Fibroblast of skin of right quadriceps (primary cell): ENCODE data around the gene SCAF8.

Experiments used
- DNase-seq: peaks from one replicate; pipeline ENCODE4 v3.0.0-alpha.2; 2013

Gene SCAF8

DNA sequence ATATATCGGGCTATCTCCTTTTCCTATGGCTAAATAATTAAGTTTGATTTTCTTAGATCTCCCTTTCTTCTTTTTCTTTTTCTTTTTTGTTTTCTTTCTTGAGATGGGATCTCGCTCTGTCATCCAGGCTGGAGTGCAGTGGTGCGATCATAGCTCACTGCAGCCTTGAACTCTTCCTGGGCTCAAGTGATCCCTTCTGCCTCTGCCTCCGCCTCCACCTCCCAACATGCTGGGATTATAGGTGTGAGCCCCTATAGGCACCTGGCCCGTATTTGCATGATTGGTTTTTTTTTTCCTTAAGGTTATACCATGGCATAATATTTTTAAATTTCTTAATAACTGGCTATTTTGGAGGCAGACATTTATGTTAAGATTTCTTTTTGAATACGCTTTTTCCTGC, 106.3 kb downstream of the SCAF8 start:
- DNase-seq, result no peak

GRCh38 chr6:154840363-154840762, 107.1 kb downstream of the SCAF8 start:
- no peak for DNase-seq

DNA sequence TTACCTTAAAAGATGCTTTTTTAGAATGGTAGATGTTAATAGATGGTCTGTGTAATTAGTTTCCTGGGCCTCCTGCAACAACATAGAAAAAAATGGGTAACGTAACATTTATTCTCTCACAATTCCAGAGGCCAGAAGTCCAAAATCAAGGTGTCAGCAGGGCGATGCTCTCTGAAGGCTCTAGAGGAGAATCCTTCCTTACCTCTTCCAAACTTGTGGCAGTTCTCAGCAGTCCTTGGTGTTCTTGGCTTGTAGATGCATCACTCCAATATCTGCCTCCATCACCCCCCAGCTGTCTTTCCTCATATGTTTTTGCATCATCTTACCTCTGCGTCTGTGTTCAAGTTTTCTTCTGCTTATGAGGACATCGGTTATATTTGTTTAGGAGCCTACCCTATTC, 107.9 kb downstream of the SCAF8 start:
- no peak for DNase-seq

DNA sequence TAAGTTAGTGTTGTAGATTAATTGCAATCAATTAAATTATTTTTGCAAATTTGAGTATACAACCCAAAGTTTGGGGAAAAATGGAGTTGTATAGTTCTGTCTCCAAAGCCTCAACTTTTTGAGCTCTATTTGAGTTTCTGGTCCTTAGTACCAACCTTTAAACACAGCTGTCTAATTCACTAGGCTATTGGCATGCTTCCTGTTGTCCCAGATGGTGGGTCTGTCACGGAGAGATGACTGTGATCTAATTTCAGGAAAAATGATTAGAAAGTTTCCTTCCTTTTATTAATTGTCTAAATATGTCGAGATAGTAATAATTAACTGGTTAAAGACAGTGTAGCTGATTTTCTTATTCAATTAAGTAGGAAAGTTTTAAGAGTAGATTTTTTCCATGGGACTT, 109.6 kb downstream of the SCAF8 start:
- no peak for DNase-seq

- no peak for DNase-seq
Measured at GRCh38 chr6:154847318-154847717, 114.1 kb downstream of the SCAF8 start.

GRCh38 chr6:154848580-154848979, 115.4 kb downstream of the SCAF8 start:
- no peak for DNase-seq

DNA sequence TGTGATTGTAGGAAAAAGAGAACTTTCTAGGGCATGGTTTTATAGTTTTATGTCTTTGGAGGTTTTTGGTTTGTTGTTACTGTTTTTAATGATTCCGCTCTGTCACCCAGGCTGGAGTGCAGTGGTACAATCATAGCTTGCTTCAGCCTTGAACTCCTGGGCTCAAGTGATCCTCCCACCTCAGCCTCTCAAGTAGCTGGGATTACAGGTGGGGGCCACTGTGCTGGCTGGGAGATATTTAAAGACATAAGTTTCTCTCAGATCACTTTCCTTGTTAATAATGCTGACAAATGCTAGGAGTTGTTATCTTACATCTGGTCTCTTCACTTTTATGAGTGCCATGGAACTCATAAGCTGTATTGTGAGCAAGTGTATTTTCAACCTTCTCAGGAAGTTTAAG, 116.3 kb downstream of the SCAF8 start:
- no peak for DNase-seq

DNA sequence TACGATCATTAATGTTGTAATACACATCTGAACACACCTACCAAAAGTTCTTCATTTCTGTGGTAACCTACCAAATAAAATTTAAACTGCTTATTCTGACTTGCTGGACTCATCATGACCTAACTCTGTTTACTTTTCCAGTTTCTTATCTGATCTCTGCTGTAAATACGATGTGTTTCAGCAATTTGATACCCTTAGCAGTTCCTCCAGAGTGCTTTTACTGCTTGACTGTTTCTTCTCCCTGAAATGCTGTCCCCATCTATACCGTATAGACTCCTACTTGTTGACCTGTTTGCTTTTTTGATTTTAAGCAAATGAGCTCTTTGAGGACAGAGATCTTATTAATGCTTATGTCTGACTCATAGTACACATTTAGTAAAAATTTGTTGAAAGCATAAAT, 119.5 kb downstream of the SCAF8 start:
- DNase-seq, result no peak

DNA sequence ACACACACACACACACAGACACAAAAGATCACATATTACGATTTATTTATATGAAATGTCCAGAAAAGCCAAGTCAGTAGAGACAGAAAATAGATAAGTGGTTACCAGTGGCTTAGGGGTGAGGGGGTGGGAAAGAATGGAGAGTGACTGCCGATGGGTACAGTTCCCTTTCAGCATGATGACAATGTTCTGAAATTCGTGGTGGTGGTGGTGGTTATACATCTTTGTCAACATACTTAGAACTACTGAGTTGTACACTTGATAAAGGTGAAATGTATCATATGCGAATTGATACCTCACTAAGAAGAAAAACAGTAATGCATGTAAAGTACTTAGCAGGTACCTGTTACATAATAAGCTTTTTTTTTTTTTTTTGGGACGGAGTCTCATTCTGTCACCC, 124.3 kb downstream of the SCAF8 start:
- no peak for DNase-seq

GRCh38 chr6:154861825-154862224, 128.6 kb downstream of the SCAF8 start:
- no peak for DNase-seq

DNA sequence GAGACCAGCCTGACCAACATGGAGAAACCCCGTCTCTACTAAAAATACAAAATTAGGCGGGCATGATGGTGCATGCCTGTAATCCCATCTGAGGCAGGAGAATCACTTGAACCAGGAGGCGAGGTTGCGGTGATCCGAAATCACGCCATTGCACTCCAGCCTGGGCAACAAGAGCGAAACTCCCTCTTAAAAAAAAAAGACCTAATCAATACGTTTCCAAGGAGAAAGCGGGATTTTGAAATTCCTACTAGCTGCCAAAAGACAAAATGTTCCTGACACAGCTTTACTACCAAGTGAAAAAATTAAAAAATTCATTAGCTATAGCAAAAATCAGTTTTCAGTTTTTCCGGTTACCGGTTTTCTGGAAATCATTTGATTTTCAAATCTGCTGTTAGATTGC, 129.3 kb downstream of the SCAF8 start:
- DNase-seq, result no peak

GRCh38 chr6:154864066-154864430, 130.8 kb downstream of the SCAF8 start:
- no peak for DNase-seq

DNA sequence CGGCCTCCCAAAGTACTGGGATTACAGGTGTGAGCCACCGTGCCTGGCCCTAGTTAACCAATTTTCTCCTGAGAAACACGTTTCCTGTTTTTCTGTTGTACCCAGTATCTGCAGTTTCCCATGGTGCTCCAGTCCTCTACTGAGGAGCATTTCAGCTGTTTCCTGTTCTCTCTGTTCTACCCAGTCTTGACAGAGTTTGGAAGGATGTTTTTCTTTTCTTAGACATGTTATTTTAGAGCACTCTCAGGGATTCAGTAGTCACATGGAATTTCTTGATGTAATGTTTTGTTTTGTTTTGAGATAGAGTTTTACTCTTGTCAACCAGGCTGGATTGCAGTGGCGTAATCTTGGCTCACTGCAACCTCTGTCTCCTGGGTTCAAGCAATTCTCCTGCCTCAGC, 132.1 kb downstream of the SCAF8 start:
- DNase-seq, result no peak

DNA sequence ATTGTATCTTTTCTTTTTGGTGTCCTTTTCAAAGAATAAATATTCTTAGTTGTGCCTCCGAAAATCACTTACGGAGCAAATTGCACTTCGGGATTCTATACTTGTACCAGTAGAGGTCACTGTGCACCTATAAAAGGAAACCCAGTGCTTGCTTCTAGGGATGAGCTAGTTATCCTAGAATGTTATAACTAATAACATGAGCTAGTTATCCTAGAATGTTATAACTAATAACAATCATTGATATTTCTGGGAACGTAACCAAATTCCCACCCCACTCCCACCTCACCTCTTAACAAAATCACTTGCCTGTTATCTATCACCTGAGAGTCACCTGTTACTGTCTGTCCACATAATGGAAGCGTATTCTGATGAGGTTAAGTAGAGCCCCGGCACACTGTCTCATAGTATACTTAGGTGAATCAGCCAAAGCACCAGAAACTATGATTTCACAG, 135.0 kb downstream of the SCAF8 start:
- DNase-seq, result peak; percentile 71

GRCh38 chr6:154872542-154873114, 139.4 kb downstream of the SCAF8 start:
- no peak for DNase-seq

GRCh38 chr6:154873546-154873945, 140.3 kb downstream of the SCAF8 start:
- no peak for DNase-seq

DNA sequence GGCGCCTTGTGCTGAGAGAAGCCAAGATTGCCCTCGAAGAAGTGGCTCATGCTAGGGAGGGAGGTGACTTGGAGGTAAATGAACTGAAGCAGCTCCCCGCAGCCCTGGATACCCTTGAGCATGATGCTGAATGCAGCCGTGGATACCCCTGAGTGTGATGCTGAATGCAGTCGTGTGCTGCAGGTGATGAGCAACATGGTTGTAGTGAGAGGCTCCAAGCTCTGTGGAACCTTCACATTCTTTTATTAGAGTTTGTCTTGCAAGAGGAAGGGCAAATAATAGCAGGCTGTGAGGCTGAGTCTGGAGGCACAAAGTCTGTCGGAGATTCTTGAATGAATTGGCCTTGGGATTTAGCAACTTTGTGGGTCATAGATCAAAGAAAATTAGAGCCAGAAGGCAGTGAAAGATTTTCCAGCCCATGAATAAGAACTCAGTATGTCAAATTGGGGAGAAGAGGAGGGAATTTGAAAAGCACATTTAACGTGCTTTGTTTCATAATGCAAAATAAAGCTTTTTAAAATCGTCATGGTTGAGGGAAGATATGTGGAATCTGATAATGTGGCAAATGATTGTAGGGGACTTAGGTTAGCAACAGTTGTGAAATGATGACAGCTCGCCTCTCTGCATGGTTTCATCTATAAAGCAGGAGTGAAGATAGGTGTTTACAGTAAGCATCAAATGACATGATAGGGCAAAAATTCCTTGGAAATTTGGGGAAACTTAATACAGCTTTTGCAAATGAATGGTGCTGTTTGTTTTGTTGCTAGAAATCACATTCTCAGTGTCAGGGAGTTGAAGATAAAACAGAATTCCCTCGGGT, 141.8 kb downstream of the SCAF8 start:
- DNase-seq, result no peak

DNA sequence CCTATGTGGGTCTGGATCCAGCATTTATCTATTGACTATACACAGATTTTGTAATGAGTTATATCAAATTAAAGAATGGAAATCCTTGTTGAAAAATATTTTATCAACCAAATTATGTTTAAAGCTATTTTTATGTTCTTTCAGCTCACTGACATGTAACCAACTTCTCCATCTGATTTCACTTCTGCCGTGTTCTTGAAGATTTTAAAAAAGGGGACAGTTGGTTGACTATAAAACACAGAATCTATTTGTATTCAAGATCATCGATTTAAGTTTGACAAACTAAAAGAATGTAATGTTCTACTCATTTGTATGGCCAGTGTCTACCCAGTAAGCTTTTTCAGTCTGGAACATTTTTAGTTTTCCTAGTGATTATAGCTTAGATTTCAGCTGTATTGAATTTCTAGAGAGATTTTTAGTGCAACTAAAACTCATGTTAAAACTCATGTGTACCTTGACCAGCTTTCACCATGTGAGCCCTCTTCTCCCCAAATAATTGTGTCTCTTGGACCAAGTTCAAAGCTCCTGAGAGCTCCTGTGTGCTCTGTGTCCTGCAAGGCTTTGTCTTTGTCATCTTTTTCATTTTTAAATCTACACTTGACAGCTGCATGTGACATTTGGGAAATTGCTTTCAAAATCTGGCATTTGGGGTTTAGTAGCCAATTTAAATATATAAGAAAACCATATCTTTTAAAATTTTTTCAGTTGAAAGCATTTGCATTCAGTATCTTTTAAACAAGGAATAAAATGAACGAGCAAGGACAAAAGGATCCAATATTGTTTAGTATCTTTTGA, 143.5 kb downstream of the SCAF8 start:
- no peak for DNase-seq

GRCh38 chr6:154878871-154879491, 145.8 kb downstream of the SCAF8 start:
- DNase-seq, result peak; percentile 37

DNA sequence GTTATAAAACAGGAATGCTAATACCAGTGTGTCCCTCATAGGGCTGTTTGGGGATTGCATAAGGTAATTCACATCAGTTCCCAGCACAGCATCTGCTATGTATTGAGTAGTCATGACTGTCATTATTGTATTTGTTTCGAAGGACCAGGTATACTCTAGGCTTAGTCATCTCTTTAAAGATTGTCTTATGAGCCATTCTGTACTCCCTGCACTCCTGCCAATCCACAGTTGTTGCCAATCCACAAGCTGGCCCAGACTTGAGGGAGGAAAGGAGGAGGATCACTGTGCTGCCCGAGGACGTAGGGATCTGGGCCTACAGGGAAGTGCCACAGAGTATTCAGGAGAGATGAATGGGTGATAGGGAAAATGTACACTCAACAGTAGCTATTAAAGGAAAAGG, 148.9 kb downstream of the SCAF8 start:
- no peak for DNase-seq
